HG03175 (cell line): ENCODE results near the gene HSPB8.
"Not testable (repeated sequence)": the region's sequence is repeated elsewhere in the genome, so short reads cannot be mapped to it uniquely, and the experiment has no call there.

ENCODE experiments used
- ATAC-seq: cut with Tn5 transposase; IDR thresholded peaks from one replicate; pipeline ENCODE4 v1.9.1; 2021; ENCODE audit warnings: mild to moderate bottlenecking, moderate library complexity; ENCODE audit not compliant: unreplicated experiment

HSPB8 gene

DNA sequence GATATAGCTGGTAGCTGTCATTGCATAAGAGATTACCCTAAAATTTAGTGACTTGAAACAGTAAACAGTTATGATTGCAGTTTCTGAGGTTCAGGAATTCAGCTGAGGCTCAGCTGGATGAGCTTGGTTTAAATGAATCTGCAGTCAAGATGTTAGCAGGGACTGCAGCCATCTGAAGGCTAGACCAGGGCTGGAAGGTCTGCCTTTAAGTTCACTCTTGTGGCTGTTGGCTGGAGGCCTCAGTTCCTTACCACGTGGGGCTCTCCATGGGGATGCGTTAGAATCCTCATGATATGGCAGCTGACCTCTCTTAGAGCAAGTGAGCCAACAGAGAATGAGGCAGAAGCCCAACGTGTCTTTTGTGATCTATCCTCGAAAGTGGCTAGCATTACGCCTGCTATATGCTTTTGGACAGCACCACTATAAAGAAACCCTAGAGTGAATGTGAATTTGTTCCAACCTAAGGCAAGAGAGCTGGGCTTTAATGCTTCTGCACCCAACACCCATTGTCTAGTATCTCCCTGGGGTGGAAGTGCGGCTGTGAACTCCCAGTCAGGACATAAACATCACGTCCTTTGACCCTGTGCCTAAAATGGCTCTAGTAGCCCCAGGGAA, 26.0 kb downstream of the HSPB8 start:
- no peak for ATAC-seq

DNA sequence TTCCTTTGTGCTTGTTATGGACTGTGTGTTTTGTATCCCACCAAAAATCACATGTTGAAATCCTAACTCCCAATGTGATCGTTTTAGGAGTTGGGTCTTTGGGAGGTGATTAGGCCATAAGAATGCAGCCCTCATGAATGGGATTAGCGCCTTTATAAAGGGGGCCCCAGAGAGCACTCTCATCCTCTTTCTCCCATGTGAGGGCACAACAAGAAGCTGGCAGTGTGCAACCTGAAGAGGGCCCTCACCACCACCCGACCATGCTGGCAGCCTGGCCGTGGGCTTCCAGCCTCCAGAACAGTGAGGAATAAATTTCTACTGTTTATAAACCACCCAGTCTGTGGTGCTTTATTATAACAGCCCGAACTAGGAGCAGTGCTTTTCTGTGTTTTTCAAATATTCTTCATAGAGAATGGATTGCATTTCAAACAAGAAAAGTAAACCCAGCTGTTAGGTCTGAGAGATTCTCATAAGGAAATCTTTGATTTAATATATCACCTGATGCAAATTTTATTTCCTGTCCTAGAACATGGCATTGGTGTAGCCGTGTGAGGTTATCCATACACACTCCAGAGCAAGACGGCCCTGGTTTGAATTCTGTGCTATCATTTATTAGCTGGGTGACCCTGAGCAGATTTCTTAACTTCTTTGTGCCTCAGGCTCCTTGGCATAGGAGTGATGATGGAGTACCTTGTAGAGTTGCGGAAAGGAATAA, 27.8 kb downstream of the HSPB8 start:
- ATAC-seq, result no peak

GRCh38 chr12:119207063-119207560, 28.4 kb downstream of the HSPB8 start:
- no peak for ATAC-seq

- ATAC-seq, result no peak
These were observed 29.9 kb downstream of the HSPB8 start for GRCh38 chr12:119208626-119209061.

GRCh38 chr12:119211884-119212283, 33.2 kb downstream of the HSPB8 start:
- ATAC-seq, result no peak

DNA sequence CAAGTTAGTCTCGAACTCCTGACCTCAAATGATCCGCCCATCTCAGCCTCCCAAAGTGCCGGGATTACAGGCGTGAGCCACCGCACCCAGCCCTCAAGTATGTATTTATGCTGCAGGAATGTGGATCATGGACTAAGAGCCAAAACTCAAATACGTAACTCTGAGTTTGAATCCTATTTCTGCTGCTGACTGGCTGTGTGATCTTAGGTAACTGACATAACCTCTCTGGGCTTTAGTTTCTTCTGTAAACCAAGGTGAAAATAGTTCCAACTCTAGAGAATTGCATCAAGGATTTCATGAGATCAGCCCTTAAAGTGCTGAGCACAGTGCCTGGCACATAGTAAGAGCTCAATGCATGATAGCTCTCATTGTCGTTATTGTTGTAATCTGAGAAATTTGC, 37.4 kb downstream of the HSPB8 start:
- no peak for ATAC-seq

DNA sequence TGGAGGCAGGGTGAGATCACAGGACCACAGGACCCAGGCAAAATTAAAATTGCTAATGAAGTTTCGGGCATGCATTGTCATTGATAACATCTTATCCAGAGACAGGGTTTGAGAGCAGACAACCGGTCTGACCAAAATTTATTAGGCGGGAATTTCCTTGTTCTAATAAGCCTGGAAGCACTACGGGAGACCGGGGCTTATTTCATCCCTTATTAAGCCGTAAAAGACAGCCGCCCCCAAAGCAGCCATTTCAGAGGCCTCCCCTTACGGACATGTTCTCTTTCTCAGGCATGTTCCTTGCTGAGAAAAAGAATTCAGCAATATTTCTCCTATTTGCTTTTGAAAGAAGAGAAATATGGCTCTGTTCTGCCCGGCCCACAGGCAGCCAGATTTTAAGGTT, 40.1 kb downstream of the HSPB8 start:
- ATAC-seq, result not testable (repeated sequence)

- ATAC-seq, result no peak
These were observed 43.7 kb downstream of the HSPB8 start for GRCh38 chr12:119222222-119222951.

DNA sequence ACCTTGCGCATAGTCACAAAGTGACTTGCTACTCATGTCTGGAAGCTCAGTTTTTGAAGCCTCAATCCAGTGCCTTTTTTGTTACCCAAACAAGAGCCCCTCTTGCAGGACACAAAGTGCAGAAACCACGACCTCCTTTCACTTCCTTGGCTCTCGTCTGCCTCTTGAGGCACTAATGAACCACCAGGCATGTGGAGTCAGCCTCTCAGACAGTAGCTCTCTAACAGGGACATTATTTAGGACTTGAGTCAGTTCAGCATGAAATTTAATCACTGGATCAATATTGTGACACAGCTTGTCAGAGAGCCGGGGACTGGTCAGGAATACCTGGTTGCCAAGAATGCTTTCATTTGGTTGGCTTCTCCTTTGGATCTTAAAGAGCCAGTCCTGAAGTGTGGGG, 46.7 kb downstream of the HSPB8 start:
- no peak for ATAC-seq

DNA sequence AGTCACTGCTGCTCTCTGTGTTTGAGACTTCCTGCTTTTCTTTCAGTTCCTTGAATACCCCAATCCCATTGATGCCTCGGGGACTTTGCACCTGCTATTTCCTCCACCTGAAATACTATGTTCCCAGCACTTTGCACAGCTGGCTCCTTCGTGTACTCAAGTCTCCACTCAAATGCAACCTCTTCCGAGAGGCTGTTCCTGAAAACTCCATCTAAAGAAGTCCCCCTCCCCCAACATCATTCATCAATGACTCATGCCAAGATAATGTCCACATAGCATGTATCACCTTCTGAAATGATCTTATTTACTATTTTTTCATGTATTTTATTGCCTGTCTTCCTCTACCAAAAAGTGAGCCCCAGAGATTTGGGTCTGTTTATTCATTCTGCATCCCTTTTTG, 48.6 kb downstream of the HSPB8 start:
- ATAC-seq, result no peak

DNA sequence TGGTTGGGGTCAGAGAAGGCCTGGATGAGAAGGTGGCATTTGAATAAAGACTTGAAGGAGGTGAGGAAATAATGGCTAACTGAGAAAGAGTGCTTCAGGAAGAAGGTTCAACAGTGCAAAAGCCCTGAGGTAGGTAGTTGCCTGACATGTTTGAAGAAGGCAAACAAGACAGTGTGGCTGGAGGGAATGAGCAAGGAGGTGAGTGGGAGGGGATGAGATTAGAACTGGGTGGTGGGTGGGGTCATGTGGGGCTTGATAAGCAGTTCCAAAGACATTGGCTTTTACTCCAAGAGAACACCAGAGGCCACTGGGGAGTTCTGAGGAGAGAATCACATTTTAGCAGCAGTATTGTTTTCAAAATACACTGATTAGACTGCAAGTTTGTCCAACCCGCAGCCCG, 50.5 kb downstream of the HSPB8 start:
- ATAC-seq, result no peak

DNA sequence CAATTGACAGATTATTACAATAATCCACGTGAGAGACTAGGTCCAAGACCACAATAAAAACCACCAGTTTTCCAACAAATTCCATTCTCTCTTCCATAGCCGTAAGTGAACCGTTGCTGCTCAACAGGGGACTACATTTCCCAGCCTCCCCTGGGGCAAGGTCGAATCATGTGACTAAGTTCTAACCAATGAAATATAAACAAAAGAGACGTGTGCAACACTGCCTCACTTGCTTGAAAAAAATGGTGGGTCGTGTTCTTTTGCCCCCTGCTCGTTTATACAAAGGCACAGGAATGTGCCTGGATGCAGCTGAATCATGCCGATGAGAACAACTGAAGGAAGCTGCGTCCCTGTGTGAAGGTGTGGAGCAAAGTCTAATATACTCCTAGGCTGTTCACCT, 51.1 kb downstream of the HSPB8 start:
- ATAC-seq, result no peak

- ATAC-seq, result no peak
These were observed 52.1 kb downstream of the HSPB8 start for GRCh38 chr12:119230807-119231206.

- ATAC-seq, result no peak
These were observed 53.0 kb downstream of the HSPB8 start for GRCh38 chr12:119231774-119232173.

DNA sequence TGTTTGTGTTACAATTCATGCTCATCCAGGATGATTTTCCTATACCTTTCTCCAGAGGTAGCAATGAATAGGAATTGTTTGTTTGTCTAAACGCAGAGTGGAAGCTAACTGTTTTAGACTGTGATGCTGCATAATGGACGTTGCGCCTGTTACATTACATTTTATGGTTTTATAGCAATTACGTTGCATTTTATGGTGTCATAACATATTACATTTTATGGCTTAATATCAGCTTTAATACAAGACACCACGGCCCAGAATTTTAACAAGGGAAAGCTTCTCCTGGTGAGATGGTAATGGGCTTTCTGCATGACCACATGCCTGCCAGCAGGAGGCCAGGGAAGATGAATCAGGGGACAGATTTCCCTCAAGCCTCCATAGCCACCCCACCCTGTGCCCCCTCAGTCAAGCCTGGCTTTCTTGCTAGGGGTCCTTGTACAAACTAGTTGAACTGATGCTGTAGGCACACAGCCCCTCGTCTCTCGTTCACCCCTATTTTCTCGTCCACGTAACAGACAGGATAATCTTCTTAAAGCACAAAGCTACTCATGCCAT, 56.5 kb downstream of the HSPB8 start:
- ATAC-seq, result no peak

DNA sequence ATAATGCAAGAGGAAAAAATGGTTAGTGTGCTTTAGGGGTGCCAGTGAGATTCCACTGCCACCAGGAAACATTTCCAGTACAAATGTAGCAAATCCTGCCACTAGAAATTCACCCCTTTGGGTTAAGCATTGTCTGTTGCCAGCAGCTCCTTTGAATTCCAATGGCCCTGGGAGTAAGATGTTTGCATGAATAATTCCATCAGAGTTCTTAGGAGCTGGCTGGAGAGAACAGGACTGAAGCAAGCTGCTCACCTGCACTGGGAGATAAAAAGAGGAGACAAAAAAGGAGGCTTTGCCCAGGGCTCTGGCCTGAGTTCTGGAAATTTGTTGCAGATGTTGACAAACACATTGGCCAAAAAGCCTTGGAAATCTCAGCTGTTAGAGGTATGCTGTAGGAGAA, 57.6 kb downstream of the HSPB8 start:
- no peak for ATAC-seq

DNA sequence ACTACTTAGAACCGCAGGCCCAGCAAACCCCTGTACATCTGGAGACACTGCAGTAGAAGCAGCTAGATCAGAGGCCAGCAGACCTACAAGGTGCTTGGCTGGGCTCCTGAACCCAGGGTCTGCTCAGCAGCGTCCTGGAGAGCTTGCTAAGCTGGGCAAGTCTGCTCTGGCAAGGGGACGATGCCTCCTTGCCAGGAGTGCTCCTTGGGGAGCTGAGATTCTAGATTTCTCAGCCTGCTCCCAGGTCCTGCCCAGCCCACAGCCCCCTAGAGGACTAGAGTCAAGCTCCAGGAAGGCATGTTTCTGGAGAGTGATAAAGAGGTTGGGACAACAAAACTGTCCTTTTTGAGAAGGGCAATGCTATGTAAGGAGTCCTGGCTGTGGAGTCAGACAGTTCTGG, 60.3 kb downstream of the HSPB8 start:
- ATAC-seq, result no peak

GRCh38 chr12:119241049-119241448, 62.3 kb downstream of the HSPB8 start:
- ATAC-seq, result no peak

DNA sequence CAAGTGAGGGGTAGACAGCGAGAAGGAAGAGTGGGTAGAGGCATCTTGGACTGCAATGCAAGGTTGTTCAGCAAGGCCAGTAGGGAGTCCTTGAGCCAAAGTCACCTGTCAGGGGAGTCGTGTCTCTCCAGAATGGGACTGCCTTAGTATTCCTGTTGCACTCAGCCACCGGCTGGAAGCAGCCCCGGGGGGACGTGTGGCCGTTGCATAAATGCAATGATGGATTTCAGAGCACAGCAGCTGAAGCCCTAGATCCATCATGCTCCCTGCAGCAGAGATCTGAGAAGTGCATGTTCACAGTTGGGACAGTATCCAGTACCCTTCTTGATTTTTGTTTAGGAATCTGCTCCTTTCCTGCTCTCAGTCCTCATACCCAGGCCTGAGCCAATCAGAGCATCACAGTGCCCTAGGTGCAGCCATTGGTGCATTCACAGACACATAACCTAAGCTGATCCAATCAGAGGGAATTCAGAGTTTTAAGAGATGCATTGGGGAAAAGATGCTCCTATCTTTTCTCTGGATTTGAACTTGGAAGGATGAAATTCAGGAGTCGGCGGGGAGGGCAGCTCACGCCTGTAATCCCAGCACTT, 62.9 kb downstream of the HSPB8 start:
- no peak for ATAC-seq
